A549 (cell line): ENCODE results near the gene ZNF865. TPM values are rescaled to one million over a fixed set of nuclear protein-coding genes. Genes with fewer than 3 reads are reported as not detected.

Experiments
- ATAC-seq, 2 experiments: fragments of 200-7000 bp in 1 of 2; fragments of >200 bp in 1 of 2; cut with Nextera tagmentation in 1 of 2; cut with Tn5 transposase in 1 of 2; 3 replicates each; pipeline versions ENCODE4 v1.8.0 to v1.9.1; 2018 to 2020; ENCODE audit warnings: mild to moderate bottlenecking in 1 of 2, moderate library complexity in 1 of 2
- CTCF ChIA-PET: fragments of 300-600 bp; sonication (Branson Sonifier 250); formaldehyde crosslinking; extraction: SDS; loops from one replicate; lab custom pipeline; 2021; ENCODE audit warnings: antibody characterized with exemption, inconsistent platforms; lab: Yijun Ruan, JAX
- POLR2A ChIA-PET: fragments of 350-600 bp; formaldehyde crosslinking; extraction: SDS; loops from one replicate; lab custom pipeline; 2021; ENCODE audit warnings: antibody characterized with exemption, inconsistent platforms; lab: Yijun Ruan, JAX
- DNase-seq, 2 experiments: peaks; one replicate each; pipeline versions ENCODE4 v3.0.0 to v3.0.0-alpha.2; 2011 to 2016; ENCODE audit warnings: low read depth in 1 of 2, low spot score in 1 of 2
- FAIRE-seq: peaks from 2 replicates; lab custom pipeline; 2011; peaks lifted over from hg19 to GRCh38; lab: Jason Lieb, UNC
- H3K27ac ChIP-seq, 2 experiments: fragments of >200 bp; sonication (Bioruptor Twin); formaldehyde crosslinking; 3 replicates each; pipeline ENCODE4 v1.5.1; 2016 to 2017
- H3K4me1 ChIP-seq: fragments of >200 bp; sonication (Bioruptor Twin); formaldehyde crosslinking; 3 replicates; pipeline ENCODE4 v1.6.1; 2016
- H3K4me2 ChIP-seq: fragments of >200 bp; sonication (Bioruptor Twin); formaldehyde crosslinking; 3 replicates; pipeline ENCODE4 v1.6.1; 2016
- H3K4me3 ChIP-seq: fragments of >200 bp; sonication (Bioruptor Twin); formaldehyde crosslinking; 3 replicates; pipeline ENCODE4 v1.5.1; 2016
- H3K9me3 ChIP-seq: fragments of >200 bp; sonication (Bioruptor Twin); formaldehyde crosslinking; 3 replicates; pipeline ENCODE4 v1.6.1; 2016
- ATOH8 ChIP-seq: fragments of 250-450 bp; sonication (Bioruptor Pico); IDR thresholded peaks from 2 replicates; pipeline ENCODE4 v1.5.0; 2020; ENCODE audit warnings: low read depth, mild to moderate bottlenecking, moderate library complexity
- BHLHE40 ChIP-seq: IDR thresholded peaks from 2 replicates; pipeline ENCODE4 v1.6.1; 2012; ENCODE audit warnings: low read depth, low read length, inconsistent platforms
- CHD4 ChIP-seq: fragments of 200-600 bp; sonication (generic); IDR thresholded peaks from 2 replicates; pipeline ENCODE4 v1.6.1; 2016; ENCODE audit warnings: antibody characterized with exemption, mild to moderate bottlenecking, borderline replicate concordance
- EP300 ChIP-seq, 2 experiments: fragments of >200 bp; sonication (Bioruptor Twin); formaldehyde crosslinking; IDR thresholded peaks; 2 replicates in 1 of 2; 3 replicates in 1 of 2; pipeline ENCODE4 v1.6.1; 2016 to 2017
- FOSB ChIP-seq: fragments of 250-450 bp; sonication (Bioruptor Pico); IDR thresholded peaks from 2 replicates; pipeline ENCODE4 v1.5.0; 2020; ENCODE audit warnings: mild to moderate bottlenecking, moderate library complexity
- FOXS1 ChIP-seq: fragments of 250-450 bp; sonication (Bioruptor Pico); IDR thresholded peaks from 2 replicates; pipeline ENCODE4 v1.5.0; 2020; ENCODE audit warnings: mild to moderate bottlenecking, moderate library complexity
- HOXB13 ChIP-seq: fragments of 250-450 bp; sonication (Bioruptor Pico); IDR thresholded peaks from 2 replicates; pipeline ENCODE4 v1.5.0; 2020; ENCODE audit warnings: low read depth, mild to moderate bottlenecking, moderate library complexity
- HOXB5 ChIP-seq: fragments of 250-450 bp; sonication (Bioruptor Pico); IDR thresholded peaks from 2 replicates; pipeline ENCODE4 v1.5.0; 2020; ENCODE audit warnings: mild to moderate bottlenecking, moderate library complexity
- JUNB ChIP-seq: fragments of >200 bp; sonication (Bioruptor Twin); formaldehyde crosslinking; IDR thresholded peaks from 2 replicates; pipeline ENCODE4 v1.6.1; 2016
- KDM5A ChIP-seq: fragments of 200-600 bp; sonication (generic); IDR thresholded peaks from 2 replicates; pipeline ENCODE4 v1.6.1; 2016; ENCODE audit warnings: antibody characterized with exemption, mild to moderate bottlenecking
- MAZ ChIP-seq: fragments of 150-350 bp; IDR thresholded peaks from 2 replicates; pipeline ENCODE4 v1.6.1; 2014; ENCODE audit warnings: antibody characterized with exemption, low read depth, low read length, borderline replicate concordance
- PBX3 ChIP-seq: IDR thresholded peaks from 2 replicates; pipeline ENCODE4 v1.6.1; 2012
- PHF8 ChIP-seq: fragments of 200-600 bp; sonication (generic); IDR thresholded peaks from 2 replicates; pipeline ENCODE4 v1.6.1; 2016; ENCODE audit warnings: low read depth, mild to moderate bottlenecking, antibody characterized with exemption, moderate library complexity, borderline replicate concordance
- POLR2AphosphoS2 ChIP-seq: conservative IDR thresholded peaks from 2 replicates; pipeline ENCODE4 v1.6.1; 2012; ENCODE audit warnings: low read length, improper control_type of control experiment, inconsistent platforms
- RFX5 ChIP-seq: fragments of 450-650 bp; IDR thresholded peaks from 2 replicates; pipeline ENCODE4 v1.7.1; 2014; ENCODE audit warnings: antibody characterized with exemption, mild to moderate bottlenecking, moderate library complexity
- TP53 ChIP-seq: fragments of 250-450 bp; sonication (Bioruptor Pico); IDR thresholded peaks from 2 replicates; pipeline ENCODE4 v1.5.0; 2021; ENCODE audit warnings: mild to moderate bottlenecking, moderate library complexity
- ZFP36 ChIP-seq: fragments of 450-650 bp; IDR thresholded peaks from 2 replicates; pipeline ENCODE4 v1.6.1; 2014; ENCODE audit warnings: borderline replicate concordance; ENCODE audit not compliant: partially characterized antibody
- WGBS: methylation state at CpG from one replicate; pipeline ENCODE4 v1.1.6; 2017; ENCODE audit errors: missing lambda C conversion rate; 5-methylcytosine and 5-hydroxymethylcytosine counted together
- polyA plus RNA-seq, 4 experiments: library from polyadenylated mRNA; depleted of rRNA in 3 of 4; stranded (reverse); fragments of >200 nt; fragmentation: RNase III in 1 of 4; extraction: RNeasy Plus Mini Kit Qiagen cat#74134 plus additional on column Dnase treatment in 1 of 4; gene quantifications; 2 replicates in 3 of 4; 3 replicates in 1 of 4; pipeline ENCODE4 v1.2.3, GENCODE V29; 2011 to 2017
- TF ChIP-seq, protein P1 (sequence below): IDR thresholded peaks from 2 replicates; pipeline ENCODE4 v1.6.1; 2012
- TF ChIP-seq, protein P2 (sequence below): fragments of >200 bp; sonication (Bioruptor Twin); formaldehyde crosslinking; IDR thresholded peaks from 2 replicates; pipeline ENCODE4 v1.6.1; 2016

The ZNF865 gene
- polyA plus RNA-seq, 2 of the 4 experiments (the other 2 are of a cell fraction), result 2.1 to 7.9 TPM

DNA sequence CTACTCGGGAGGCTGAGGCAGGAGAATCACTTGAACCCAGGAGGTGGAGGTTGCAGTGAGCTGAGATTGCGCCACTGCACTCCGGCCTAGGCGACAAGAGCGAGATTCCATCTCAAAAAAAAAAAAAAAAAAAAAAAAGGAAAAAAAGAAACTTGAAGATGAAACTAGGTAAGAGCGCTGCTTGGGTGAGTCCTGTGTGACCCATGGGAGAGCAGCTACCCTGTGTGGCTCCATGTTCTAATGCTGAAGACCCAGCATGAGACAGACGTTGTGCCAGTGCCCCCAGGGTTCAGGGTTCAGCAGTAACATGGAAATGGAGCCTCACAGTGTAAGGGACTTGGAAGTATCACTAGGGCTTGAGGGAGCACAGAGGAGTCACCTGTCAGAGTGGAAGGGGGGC, 13.0 kb downstream of the ZNF865 start (continued):
- TF ChIP-seq RFX5 (no peak), EP300 (IDR thresholded peaks at IDR 0.05) (no peak), CHD4 (no peak), JUNB (no peak), ZFP36 (no peak)

DNA sequence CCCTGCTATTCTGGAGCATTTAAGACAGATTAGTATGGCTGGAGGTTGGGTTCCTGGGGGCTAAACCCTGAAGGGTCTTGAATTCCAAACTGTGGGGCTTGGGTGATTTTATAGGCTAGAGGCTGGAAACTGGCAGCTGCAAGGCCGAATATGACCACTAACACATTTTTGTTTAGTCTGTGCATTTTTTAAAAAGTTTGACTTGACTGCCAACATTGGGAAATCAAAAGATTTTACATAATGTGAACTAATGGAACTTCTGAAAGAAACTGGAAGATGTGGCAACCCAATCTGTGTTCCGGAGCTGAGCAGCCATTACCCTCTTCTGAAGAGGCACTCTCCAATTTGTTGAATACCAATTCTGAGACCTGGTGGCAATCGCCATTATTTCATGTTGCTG, 13.8 kb downstream of the ZNF865 start:
- no peak for ATAC-seq
- CTCF ChIA-PET, result interaction anchor here (1.2 to 24.9 kb wide), 6 partner anchors 10 to 327 kb away, joined by 6 to 363 read pairs (median 52); partner anchors contain the start of gene ZNF865
- Histone ChIP-seq H3K4me2 (no peak overlapping the region), H3K27ac (no peak overlapping the region), H3K4me1 (0 out of 3 replicates have a peak, but pooled peaks cover 4% of the 10 kb centered on the region), H3K4me3 (no peak overlapping the region), H3K9me3 (no peaks in the 10 kb centered on the region)
- DNase-seq, result no peak
- TF ChIP-seq, protein P1, sequence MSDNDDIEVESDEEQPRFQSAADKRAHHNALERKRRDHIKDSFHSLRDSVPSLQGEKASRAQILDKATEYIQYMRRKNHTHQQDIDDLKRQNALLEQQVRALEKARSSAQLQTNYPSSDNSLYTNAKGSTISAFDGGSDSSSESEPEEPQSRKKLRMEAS, result no peak
- TF ChIP-seq PBX3 (0 out of 2 replicates have a peak, but pooled peaks have one; percentile 25), MAZ (no peak), ATOH8 (CRISPR knock-in tag) (no peak), KDM5A (no peak)
- FAIRE-seq, result peak; percentile 63
- POLR2A ChIA-PET, result interaction anchor here (0.7 kb wide), 1 partner anchor 95 kb away, joined by 11 read pairs; no protein-coding TSS in a partner anchor
- WGBS, result 84% methylated on average over 3 of the region's 3 CpGs

DNA sequence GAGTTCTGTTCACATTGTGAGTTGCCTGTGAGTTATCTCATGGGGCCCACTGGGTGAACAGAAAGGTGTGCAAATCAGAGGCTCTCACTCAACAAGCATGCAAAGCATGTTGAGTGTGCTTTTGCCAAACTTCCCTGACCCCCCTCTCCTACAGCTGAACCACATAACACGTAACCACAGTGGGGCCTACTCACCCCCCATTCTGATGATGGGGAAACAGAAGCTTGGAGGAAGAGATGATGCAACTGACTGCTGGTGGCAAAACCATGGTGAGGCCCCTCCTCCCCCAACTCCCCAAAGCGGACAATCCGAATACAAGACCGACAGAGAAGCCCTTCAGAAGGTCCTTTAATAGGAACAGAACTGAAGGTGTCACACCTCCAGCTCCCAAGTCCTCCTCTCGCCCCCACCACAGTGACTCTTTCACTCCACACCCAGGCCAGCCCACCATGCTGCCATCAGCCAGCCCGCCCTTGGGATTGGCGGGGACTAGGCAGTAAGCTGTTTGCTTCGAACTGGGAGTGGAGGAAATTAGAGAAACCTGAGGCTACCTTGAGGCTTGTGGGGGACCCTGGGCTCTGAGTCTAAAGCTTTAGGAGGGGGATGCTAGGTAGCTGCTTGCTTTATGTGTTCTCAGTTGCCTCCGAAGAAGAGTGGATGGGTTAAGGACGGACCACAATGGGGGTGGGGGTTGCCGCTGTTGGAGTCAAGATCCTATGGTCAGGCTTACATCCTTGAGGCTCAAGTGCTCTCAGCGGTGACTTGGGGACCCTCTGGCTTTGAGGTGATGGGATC, 15.2 kb downstream of the ZNF865 start:
- ATAC-seq, result no peak
- no peak for FAIRE-seq

GRCh38 chr19:55621205-55621672, 15.8 kb downstream of the ZNF865 start:
- no peak overlapping the region for H3K27ac ChIP-seq
- ChIA-PET POLR2A (interaction anchor here (1.0 kb wide), 1 partner anchor 15 kb away, joined by 5 read pairs; the partner anchor contains the start of gene ZNF865), CTCF (interaction anchor here (1.0 to 24.9 kb wide), 6 partner anchors 11 to 480 kb away, joined by 3 to 363 read pairs (median 52); partner anchors contain the start of gene ZNF865)
- no peak overlapping the region for H3K4me2 ChIP-seq
- DNase-seq (no peak), FAIRE-seq (no peak), ATAC-seq (0 out of 6 replicates have a peak, but pooled peaks of 1 of the 2 experiments have one; percentile 6)
- H3K4me1 ChIP-seq, result 0 out of 3 replicates have a peak, but pooled peaks cover 7% of the 10 kb centered on the region
- no peak overlapping the region for H3K4me3 ChIP-seq
- TF ChIP-seq HOXB13, result no peak
- no peak for TF ChIP-seq FOXS1 (CRISPR knock-in tag)
- TF ChIP-seq, protein P2, sequence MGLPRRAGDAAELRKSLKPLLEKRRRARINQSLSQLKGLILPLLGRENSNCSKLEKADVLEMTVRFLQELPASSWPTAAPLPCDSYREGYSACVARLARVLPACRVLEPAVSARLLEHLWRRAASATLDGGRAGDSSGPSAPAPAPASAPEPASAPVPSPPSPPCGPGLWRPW, result no peak
- no peak for TF ChIP-seq CHD4
- TF ChIP-seq TP53 (CRISPR knock-in tag), result no peak
- no peak for TF ChIP-seq BHLHE40
- TF ChIP-seq FOSB (CRISPR knock-in tag), result no peak
- no peak for TF ChIP-seq HOXB5 (CRISPR knock-in tag)
- TF ChIP-seq PHF8, result no peak
- H3K9me3 ChIP-seq, result no peaks in the 10 kb centered on the region
- WGBS, result 91% methylated on average over 9 of the region's 9 CpGs

More for the DNA sequence above, 15.2 kb downstream of the ZNF865 start:
- Histone ChIP-seq H3K4me1 (0 out of 3 replicates have a peak, but pooled peaks cover 7% of the 10 kb centered on the region), H3K4me3 (no peak overlapping the region), H3K4me2 (no peak overlapping the region), H3K9me3 (no peaks in the 10 kb centered on the region), H3K27ac (no peak overlapping the region)
- CTCF ChIA-PET, result interaction anchor here (1.0 to 24.9 kb wide), 8 partner anchors 11 to 479 kb away, joined by 3 to 363 read pairs (median 7); partner anchors contain the start of gene ZNF865
- 96% methylated on average over 12 of the region's 12 CpGs for whole genome bisulfite sequencing
- DNase-seq, result no peak
- TF ChIP-seq POLR2AphosphoS2, result peak; percentile 77; the same call in 1 of the 2 replicates
- no peak for TF ChIP-seq PHF8
- POLR2A ChIA-PET, result interaction anchor here (1.0 kb wide), 1 partner anchor 15 kb away, joined by 5 read pairs; the partner anchor contains the start of gene ZNF865
